ENCODE data around the gene PCDH9.

Gene PCDH9

DNA sequence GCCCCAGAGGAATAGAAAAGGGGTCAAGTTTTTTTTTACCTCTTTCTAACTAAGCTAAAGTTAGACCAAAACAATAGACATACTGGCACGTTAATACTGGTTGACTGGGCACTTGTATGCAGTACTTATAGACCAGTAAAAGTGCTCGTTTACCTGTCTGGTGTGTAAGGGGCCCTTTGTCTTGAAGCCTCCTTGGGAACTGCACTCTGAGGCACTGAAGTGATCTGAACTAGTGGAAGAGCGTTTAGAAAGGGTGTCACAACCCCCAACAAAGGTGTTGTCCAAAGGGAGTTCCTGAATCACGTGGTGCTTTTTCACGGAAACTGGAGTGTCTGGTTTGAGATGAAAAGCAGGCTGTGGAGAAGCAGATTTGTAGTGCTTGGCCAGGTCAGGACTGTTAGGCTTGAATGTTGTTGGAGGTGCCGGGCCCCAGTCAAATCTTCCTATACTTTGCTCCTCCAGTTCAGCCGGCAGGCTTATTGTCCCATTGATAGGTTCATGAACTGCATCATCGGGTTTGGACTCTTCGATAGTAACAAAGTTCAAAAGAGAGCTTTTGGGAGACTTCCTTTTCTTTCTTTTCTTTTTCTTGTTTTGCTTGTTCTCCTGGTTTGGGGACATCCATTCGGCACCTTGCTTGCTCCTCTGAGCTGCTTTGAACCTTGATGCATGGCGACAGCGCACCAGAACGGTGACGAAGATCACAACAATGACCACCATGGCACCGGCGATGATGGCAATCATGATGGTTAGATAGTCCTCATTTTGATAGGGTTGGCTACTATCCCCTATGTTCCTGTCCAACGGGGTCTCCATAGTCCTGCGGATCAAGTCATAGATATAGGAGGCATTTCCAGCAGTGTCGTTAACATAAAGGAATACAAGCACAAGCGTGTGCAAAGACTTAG is 4.6 kb downstream of the PCDH9 start:
- no peak for DNase-seq

DNA sequence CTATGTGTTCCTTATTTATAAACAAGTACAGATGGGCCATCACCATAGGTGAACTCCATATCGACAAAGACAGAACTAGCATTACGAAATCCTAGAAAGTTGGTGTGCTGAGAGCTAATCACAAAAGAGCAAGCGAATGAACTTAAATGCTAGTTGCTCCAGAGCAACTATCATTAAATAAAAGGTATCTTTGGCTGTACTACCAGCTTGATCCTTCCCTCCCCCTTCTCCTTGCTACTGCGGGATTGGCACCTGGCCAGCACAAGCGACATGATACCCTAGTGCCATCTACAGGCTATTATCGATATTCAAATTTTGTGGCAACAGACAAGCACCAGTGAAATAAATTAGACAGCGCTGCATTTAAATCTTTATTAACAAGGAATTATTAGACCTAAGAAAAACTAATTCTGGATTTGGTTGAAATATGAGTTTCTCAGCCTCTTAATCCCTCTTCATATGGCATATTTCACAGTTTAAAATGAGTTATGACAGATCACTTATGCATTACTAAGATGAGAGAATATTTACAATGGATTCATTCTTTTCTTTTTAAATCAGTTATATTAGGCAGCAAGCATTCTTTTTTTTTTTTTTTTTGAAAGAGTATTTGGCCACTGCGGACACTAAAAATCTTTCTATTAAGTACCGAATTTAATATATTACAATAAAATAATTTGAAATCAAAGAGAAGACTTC is 5.8 kb downstream of the PCDH9 start:
- DNase-seq: peak; percentile 35 to 38

DNA sequence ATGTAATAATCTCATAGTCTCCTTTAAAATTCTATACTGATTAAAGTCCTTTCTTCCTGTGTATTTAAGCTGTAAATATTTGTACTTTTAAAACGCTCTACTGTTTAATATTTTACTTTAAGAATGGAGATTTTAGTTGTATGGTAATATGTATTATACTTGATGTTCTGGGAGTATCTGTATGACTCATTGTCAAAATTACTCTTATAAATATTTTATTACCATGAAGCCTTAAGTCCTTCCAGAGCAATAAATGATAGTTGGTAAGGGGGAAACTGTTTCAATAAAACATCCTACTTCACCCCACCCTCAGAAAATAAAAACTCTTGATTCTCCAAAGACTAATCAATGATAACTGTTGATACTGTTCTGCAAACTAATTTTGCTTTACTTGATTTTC is 6.4 kb downstream of the PCDH9 start:
- DNase-seq: no peak

DNA sequence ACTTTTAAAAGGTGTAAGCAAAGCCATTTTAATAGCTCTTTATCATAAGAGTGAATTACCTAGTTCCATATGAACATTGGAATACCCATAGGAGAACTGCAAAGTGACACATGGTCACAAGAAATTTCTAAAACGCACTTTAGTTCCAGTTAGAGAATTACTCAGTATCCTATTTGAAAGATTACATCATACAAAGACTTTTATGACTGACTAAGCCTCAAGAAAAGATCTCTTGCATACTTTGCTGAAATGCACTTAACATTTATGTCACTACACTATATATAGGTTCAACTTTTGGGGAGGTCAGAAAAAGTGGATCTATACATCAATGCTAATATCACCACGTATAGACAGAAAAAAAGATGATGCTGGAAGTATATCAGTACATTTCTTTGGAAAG is 7.1 kb downstream of the PCDH9 start:
- no peak for DNase-seq

DNA sequence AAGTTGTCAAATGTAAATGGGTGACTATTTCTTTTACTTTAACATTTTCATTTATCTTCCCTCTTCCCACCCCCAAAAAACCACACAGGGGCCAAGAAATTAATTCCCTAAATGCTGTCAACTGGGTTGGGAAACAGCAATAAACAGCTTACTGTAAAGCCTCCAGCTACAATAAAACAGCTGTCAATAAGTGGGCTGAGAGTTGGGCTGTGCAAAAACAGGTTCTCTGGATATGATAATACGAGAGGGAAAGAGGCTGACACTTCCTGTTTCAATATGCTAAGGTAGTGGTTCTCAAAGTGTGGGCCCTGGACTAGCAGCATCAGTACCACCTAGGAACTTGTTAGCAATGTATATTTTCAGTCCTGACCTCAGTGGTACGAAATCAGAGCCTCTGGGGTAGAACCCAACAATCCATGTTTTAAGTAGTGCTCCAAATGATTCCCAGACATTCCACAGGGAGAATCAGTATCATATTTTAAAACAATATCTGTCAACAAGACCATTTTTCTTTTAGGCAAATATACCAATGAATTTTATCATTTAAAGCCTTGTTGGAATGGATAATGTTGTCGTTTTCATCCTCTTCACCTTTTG is 8.4 kb downstream of the PCDH9 start:
- no peak for DNase-seq

DNA sequence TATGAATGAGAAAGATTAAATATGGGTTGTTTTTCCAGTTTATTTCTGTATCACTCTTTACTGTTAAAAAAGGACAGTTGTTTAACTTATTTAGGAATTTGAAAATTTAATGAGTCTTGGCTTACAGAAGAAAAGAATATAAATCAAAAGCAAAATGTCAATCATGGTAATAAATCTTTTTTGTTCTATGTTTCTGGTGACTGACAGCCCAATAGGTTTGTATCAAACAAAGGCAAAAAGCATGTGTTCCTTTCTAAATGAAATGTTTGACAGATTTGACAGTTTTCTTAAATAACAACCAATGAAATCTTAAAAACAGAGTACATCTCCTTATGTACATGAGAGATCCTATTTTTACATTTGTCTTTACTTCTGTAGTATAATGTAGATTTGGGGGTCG is 11.0 kb downstream of the PCDH9 start:
- no peak for DNase-seq

DNA sequence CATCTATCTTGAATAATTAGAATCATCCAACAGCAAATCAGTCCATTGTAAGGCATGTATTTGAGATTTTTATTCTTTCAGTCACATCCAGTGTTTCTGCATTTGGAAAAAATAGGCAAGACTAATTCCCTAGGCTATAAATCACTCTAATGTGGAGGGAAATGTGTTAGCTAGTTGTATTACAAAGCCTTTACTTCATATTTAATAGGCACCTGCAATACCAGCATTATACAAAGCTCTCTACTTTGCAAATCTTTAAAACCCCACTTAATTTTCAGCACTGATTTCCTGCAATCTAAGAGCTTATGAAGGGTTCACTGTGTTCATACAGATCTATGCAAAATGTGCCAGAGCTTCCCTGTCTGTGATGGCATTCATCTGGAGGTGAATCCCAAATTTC is 12.3 kb downstream of the PCDH9 start:
- DNase-seq: no peak

DNA sequence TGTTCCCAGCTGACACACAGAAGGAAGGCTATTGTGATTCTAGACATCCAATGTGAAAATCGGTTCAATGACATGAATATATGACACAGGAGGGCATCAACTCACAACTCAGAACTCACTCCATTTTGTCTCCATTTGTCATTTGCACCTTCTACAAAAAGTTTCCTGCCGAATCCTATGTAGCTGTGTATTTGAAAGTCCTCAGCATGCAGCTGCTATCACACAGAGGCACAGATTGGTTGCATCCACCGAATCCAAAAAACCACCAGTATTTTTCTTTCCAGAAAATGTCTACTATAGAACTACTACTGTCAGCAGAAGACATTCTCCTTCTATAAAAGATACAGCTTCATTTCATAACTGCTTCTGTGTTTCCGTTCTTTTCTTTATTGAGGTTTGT is 13.3 kb downstream of the PCDH9 start:
- DNase-seq: no peak

DNA sequence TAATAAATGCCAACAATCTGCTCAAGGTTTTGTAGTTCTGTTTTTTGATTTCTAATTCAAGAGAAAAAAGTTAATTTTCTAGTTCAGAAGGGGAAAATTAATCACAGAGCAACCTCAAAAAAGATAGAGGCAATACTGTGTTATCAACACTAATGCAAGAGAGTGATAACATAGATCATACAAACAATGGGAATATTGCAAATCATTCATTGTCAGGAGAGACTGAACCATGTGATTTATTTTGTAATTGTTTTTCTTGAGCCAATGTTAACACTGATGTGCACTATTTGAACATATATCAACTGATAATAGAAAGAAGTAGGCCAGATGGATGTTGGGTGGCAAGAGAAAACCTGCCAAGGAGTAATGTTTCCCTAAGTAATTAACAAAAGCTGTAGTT is 19.9 kb downstream of the PCDH9 start:
- DNase-seq: no peak

DNA sequence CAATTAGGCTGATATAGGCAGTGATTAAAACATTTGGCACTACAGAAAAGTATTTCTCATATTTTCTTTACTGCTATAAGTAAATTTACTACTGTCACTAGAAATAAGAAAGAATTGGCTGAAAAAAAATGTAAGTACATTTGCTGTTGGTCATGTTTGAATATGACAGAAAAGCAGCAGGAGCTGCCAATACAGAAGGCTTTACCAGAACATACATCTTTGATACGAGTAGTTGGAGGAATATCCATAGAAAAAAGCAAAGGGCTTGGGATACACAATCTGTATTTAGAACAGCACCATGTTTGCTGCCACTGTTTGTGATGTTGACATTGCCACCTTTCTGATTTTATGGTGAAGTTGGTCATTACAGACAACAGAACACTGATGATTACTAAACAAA is 21.6 kb downstream of the PCDH9 start:
- DNase-seq: no peak

DNA sequence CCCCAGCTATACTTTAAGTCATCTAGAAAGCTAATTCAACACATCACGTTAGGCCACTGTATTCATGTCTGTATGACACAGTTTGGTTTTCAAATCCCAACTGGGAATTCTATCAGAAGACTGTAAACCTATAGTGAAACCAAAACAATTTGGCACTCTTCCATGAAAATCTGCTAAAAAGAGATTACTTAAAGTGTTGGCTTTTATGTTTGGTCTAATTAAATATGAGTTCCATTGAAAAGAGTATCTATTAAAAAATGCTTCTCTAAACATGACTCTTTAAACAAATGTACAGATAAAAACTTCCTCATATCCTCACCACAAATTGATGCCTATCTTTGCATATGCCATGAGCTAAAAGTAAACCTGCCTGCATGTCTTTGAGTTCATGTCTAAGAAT is 25.4 kb downstream of the PCDH9 start:
- no peak for DNase-seq

DNA sequence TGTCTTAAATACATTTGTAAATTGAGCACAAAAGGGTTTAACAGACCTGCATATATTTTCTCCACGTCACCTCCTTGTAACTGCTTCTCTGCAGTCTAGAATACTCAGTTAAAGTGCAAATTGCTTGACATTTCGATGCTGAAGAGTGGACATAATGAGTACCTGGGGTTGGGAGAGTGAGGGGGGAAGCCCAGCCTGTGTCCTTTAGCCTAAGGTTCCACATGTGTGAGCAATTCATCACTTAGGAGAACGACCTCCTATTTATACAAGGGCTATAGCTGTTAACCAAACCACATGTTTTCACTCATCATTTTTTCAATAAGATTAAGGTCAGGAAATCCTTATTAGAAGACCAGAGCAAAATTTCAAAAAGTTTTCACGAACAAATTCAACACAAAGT is 29.5 kb downstream of the PCDH9 start:
- no peak for DNase-seq

DNA sequence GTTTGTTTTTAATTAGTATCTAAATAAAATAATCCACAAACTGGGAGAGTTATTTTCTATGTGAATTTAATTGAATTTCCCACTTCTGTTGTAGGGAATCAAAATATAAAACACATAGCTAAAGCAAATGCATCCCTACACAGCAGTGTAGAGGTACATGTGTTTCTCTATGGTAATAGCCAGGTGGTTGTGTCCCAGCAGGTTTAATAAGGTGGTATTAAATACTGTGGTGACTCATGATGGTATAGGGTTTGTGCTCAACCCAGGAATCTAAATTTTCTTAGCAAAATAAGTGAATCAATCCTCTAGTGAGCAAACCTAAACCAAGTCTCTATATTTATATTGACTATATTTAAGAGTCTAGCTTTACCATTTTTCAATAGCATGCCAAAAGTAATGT is 30.0 kb downstream of the PCDH9 start:
- no peak for DNase-seq

DNA sequence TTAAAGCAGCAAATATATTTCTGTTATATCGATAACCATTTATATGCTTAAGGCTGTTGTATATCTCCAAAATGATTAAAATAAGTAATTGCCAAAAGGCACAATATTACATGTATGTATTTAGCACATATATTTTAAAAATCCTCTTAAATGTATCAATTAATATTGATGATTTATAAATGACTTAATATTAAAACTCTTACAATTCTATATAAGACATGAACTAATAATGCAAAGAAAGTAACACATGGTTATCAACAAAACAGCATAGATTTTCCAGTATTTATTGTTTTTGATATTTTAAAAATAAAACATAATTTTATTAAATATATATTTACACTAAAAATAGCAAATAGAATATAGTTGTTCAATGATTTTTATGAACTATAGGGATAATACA is 32.4 kb downstream of the PCDH9 start:
- DNase-seq: no peak

DNA sequence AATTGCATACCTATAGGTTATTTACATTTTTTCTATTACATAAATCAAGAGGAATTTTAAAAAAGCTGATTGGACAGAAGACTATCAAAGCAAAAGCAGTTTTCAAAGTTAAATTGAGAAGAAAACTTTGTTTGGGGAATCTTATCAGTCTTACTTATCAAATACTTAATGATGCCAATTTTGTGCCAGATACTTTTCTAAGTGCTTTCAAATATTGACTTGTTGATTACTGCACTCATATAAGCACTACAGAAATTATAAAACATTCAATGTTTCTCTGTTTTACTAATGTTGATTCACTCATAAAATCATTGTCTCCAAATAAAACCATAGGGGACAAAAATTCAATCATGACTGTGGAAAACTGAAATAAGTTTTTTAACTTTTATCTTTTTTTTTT is 36.2 kb downstream of the PCDH9 start:
- no peak for DNase-seq

DNA sequence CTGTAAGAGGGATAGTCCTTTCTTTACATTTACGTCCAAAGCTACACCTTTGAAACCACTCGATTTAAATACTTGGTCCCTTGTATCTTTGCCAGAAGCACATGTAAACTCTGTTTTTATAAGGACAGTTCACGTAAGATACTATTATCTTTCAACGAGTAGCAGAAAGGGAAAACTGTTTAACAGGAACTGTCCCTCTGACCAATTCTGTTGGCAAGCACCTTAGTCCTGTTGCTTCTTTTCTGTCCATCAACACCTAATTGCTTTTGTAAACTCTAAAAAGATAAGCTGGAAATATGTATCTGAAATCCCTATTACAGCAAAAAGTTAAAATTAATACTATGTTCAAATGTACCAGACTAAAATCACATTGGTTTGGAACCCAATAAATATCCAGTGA is 37.4 kb downstream of the PCDH9 start:
- DNase-seq: no peak

DNA sequence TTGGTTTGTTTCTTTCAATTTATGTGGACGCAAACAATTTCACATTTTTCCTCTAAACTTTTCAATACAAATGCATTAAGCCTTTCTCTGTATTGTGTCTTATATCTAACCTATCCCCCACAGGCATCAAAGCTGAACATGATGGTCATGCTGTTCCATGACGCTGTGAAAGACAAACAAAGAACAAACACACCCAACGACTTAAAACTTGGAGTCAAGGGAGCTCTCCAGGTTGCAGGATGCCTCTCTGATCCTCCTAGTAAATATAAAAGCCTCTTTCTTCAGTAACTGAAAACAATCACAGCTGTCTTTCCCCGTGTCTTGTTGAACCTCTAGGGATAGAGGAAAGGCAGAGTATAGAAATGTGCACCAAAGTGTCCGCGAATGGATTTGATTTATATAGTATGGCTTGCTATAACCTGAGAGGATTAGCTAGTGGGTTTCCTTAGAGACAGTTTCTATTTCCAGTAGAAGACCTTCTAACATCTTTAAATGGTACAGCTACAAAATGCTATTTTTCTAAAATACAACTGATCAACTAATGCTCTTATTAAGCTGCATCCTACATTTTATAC is 43.1 kb downstream of the PCDH9 start:
- DNase-seq: no peak

DNA sequence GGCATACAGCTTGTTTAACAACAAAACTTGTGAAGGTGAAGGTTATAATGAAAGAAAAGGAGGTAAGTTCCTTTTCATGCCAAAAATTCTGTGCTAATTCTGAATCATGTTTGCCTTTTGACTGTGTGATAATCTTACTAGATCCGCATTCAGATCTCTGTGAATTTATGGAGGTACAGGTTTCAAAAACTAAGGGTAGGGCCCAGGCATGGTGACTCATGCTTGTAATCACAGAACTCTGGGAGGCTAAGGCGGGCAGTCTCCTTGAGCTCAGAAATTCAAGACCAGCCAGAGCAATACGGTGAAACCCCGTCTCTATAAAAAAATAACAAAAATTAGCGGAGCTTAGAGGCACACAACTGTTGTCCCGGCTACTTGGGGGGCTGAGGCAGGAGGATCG is 45.9 kb downstream of the PCDH9 start:
- DNase-seq: no peak

DNA sequence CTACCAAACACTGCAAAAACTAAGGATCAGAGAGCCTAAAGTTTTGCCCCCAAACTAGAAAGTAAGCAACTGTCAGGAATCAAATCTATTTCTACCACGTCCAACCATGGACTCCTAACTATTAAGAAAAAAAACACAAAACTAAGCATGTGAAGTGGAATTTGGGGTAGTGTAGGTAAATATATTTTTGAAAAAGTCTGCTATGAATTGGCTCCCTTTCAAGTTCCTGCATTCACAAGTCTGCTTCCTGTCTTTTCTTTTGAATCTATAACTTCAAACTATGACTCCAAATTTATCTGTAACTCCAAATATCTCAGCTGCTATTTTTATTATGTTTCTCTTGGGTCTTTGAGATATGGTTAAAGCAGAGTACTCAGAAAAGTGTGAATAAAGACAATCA is 47.0 kb downstream of the PCDH9 start:
- DNase-seq: no peak

DNA sequence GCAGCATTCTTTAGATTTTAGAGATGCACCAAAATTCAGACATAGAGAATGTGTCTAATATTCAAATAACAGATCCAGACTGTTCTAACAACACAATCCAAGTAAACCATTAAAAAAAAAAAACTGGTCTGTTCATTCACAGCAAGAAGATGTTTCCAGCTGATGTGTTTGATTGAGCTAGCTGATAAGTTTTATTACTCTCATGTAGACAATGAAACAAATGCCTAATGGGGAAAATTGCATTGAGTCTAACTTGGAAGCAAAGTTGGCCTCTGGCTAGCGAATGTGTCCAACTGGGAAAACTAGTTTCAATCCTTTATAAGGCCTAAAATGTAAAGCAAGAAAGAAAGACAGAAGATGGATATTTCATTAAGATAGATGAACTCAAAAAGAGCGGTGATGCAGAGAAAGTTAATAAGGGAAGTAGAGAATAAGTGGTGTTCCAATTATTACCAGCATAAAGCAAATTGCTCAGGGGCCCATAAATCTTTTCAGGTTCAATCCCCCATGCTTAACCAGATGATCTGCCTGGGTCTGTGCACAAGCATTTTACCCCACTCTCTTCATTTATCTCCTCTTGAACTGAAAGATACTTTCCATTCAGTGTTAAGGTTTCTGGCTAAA is 54.2 kb downstream of the PCDH9 start:
- no peak for DNase-seq

DNA sequence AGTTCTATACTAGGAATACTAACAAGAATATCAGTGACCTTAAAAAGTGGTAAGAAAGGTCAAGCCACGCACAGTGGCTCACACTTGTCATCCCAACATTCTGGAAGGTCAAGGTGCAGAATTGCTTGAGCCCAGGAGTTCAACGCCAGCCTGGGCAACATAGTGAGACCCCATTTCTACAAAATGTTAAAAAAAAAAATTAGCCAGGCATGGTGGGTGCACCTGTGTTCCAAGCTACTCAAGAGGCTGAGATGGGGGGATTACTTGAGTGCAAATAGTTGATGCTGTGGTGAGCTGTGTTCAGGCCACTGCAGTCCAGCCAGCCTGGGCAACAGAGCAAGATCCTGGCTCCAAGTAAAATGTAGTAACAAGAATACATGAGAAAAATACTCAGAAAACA is 61.8 kb downstream of the PCDH9 start:
- DNase-seq: no peak

DNA sequence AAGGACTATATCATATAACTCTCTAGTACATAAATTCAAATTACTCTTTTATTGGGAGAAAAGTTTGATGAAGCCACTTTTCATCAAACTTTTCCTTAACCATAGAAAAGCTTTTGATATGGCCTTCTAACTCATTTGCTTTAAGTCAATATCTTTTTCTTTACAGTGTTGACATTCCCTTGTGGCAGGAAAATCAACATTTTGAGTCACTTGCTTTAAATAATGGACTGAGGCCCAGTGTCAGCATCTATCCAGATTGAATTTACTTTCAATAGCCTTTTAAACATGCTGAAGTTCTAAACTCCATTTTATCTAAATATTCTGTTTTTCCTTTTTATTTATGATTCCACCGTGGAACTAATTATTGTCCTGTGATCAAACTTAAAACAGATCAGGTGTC is 62.7 kb downstream of the PCDH9 start:
- no peak for DNase-seq

DNA sequence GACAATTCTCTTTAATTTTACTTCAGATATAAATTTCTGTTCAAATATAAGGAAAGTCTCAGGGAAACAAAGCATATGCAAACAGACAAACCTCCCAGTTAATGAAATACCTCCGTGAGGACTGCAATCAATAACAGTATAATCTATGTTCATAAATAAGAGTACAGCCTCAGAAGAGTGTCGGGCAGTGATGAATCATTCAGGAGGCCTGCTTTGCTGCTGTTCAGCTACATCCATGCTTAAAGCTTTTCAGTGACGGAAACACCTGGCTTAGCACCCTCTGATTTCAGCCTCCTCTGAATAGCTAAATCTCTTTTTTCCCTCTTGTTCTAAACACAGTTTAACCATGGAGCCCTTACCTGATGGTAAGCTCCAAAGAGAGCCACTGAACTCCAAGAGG is 69.0 kb downstream of the PCDH9 start:
- no peak for DNase-seq
